KOPT-K1 (cell line): ENCODE data around the gene FAM3A.

Experiments used
- H3K27ac ChIP-seq: fragments of 200-600 bp; sonication (generic); 2 replicates; pipeline ENCODE4 v1.5.1; 2016; ENCODE audit warnings: antibody characterized with exemption, mild to moderate bottlenecking, low read depth, low read length; ENCODE audit not compliant: poor library complexity, severe bottlenecking
- H3K36me3 ChIP-seq: fragments of 200-600 bp; sonication (generic); 2 replicates; pipeline ENCODE4 v1.5.1; 2017; ENCODE audit warnings: antibody characterized with exemption, mild to moderate bottlenecking, low read length, moderate library complexity; ENCODE audit not compliant: insufficient read depth
- H3K9me3 ChIP-seq: fragments of 200-600 bp; sonication (generic); 2 replicates; pipeline ENCODE4 v1.5.1; 2017; ENCODE audit warnings: antibody characterized with exemption, low read length, mild to moderate bottlenecking; ENCODE audit not compliant: insufficient read depth, poor library complexity, severe bottlenecking

Gene FAM3A

DNA sequence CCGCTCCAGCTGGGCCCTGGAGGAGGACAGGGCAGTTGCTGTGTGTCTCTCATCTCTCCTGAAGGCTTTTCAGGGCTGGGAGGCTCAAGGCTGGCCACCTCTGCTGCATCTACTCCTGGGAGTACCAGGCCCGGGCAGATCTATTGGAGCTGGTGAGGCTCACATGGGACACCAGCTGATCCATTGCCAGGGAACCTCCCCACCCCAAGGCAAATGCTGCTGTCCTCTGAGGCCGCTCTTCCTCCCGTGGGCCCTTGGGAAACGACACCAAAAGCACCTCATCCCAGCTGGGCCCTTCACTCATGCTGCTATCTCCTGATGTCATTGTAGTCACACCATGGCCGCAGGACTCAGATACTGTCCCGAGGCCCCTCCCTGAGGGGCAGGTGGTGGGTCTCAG, 33.2 kb downstream of the FAM3A start:
- Histone ChIP-seq H3K27ac (no peak overlapping the region), H3K9me3 (no peaks in the 10 kb centered on the region), H3K36me3 (peaks cover 23% of the 10 kb centered on the region)

DNA sequence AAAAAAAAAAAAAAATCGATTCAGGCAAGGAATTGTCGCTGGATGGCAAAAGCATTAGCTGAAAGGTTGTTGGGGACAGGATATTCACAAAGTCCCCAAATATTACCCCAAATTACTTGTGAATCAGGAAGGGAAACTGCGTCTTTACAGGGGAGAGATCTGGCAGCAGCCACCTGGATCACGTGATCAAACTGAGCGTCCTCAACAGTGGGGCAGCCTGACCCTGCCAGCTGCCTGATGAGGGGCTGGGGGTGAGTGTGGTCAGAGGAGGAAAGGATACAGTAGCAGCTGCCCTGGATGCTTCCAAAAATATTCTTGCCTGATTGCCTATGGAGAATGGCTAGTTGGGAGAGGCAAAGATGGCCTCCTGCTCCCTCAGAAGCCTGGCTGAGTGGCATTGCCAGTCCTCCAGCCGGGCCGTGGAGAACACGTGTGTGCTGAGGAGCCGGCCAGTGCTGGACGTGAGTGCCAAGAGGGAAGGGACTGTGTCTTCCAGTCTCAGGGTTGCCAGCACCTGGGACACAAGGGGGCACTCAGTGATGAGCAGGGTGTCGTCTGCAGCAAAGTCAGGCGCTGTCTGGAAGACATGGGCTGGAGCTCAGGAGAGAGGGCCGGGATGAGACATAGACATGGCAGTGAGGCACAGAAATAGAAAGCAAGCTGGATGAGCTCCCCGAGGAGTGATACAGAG, 34.0 kb downstream of the FAM3A start:
- Histone ChIP-seq H3K9me3 (no peaks in the 10 kb centered on the region), H3K36me3 (peaks cover 23% of the 10 kb centered on the region), H3K27ac (no peak overlapping the region)

DNA sequence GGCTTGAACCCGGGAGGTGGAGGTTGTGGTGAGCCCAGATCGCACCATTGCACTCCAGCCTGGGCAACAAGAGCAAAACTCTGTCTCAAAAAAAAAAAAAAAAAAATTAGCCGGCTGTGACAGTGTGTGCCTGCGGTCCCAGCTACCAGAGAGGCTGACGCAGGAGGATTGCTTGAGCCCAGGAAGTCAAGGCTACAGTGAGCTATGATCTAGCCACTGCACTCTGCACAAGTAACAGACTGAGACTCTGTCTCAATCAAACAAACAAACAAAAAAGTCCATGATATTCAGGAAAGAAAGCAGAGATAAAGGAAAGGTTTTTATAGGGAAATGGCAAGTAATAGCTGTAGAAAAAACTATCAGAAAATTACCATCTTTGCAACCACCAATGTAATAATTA, 34.8 kb downstream of the FAM3A start:
- no peak overlapping the region for H3K27ac ChIP-seq
- H3K36me3 ChIP-seq: peaks cover 23% of the 10 kb centered on the region
- no peaks in the 10 kb centered on the region for H3K9me3 ChIP-seq

DNA sequence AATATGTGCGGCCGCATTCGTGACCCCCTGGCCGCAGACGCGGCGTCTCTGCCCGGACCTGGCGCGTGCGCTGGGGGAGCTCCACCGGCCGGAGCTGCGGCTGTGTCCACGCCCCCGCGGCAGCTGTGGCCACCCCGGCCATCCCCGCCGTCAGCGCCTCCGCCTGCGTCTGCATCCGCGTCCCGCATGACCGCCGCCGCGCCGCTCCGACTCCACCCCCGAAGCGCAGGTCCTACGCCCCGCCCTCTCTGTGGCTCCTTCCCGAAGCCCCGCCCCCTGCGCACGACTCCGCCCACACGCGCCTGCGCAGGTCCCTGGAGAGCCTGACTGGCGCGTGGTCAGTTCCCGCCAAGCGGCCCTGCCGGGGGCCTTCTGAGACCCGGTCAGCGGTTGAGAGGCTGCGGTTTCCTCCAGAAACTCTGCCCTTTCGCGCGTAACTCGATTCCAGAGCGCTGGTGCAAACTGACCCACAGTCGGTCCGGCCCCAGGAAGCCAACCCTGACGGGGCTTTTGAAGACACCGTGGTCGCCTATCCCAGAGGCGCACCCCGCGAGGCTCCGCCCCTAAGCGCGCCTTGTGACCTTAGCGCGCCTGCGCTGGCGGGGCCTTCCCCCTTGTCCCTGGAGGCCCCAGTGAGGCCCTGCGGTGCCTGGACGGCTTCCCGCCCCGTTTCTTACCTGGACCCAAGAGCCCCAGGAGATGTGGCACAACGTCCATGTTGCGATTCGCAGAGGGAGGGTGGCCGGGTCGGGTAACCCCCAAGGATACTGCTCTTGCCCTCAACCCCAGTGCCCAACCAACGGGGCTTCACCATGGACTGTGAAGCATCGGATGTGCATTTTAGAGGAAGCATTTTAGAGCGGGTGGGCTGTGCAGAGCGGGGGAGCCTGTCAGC, 37.1 kb downstream of the FAM3A start, which contains the start of gene LAGE3:
LAGE3 (minus strand) TSS at position 554 of the 895 bp plus-strand sequence; CDS start at position 188, 366 bp downstream.
- H3K27ac ChIP-seq: peak within 1 kb of the TSS; percentile 95
- no peaks in the 10 kb centered on the region for H3K9me3 ChIP-seq
- peaks cover 7% of the 10 kb centered on the region for H3K36me3 ChIP-seq

DNA sequence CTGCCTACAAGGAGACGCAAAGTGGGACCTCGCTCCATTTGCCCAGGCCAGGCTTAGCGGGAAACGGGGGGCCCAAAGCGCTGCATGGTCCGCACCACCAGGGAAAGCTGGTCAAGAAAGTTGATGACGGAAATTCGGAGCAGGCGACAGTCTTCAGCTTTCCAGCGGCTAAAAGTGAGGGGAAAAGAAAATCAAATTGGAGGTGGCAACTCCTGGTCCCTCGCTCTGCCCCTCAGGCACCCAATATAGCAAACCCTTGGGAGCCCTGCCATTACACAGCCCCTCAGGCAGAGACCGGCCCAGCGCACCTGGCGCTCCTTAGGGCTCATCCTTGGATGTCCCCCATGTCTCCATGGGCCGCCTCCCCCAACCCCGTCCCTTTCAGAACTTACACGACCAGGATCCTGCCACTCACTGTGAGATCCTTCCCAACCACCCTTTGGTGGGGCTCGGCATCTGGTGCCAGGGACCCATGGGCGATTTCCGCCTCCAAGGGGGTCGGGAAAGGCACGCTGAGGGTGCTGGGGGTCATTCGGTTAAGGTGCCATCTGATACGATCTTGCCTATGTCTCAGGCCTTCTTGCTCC, 38.0 kb downstream of the FAM3A start:
- Histone ChIP-seq H3K9me3 (no peaks in the 10 kb centered on the region), H3K36me3 (no peaks in the 10 kb centered on the region), H3K27ac (peak overlapping the region; percentile 95)

DNA sequence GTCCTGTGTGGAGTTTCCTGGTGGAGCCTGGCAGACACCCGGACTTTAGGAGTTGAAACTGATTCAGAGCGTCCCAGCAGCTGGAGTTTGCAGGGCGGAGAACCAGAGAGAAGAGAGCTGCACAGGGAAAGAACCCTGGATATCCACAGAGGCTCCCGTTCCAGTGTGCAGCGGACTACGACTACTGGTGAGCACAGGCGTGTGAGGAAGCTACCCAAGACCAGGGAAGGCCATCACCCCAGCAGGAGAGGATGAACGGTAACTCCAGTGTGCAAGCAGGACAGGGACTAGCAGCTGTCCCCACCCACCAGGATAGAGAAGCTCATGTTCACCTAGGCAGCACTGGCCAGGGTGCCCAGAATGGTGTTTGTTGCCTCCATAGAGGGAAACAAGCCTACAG, 39.2 kb downstream of the FAM3A start:
- H3K36me3 ChIP-seq: 0 out of 2 replicates have a peak, but pooled peaks cover 2% of the 10 kb centered on the region
- H3K27ac ChIP-seq: peak overlapping the region; percentile 95
- H3K9me3 ChIP-seq: no peaks in the 10 kb centered on the region

DNA sequence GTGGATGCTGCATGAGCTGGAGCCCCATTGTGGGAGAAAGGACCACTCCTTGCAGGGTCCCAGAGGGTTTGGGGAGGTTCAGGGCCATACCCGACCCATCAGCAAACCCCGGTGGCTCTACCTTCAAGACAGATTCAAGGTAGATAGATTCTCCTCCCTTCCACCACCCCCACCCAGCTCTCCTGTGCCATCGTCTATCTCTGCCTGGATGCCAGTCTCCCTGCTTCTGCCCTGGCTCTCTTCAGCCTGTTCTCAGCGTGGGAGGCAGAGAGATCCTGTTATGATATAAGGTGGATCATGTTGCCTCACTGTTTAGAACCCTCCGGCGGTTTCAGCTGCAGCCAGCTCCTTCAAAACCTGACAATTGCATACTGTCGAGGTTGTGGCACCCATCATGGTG, 42.3 kb downstream of the FAM3A start:
- Histone ChIP-seq H3K27ac (no peak overlapping the region), H3K9me3 (no peaks in the 10 kb centered on the region), H3K36me3 (peaks cover 32% of the 10 kb centered on the region; the same call in 1 of the 2 replicates)

DNA sequence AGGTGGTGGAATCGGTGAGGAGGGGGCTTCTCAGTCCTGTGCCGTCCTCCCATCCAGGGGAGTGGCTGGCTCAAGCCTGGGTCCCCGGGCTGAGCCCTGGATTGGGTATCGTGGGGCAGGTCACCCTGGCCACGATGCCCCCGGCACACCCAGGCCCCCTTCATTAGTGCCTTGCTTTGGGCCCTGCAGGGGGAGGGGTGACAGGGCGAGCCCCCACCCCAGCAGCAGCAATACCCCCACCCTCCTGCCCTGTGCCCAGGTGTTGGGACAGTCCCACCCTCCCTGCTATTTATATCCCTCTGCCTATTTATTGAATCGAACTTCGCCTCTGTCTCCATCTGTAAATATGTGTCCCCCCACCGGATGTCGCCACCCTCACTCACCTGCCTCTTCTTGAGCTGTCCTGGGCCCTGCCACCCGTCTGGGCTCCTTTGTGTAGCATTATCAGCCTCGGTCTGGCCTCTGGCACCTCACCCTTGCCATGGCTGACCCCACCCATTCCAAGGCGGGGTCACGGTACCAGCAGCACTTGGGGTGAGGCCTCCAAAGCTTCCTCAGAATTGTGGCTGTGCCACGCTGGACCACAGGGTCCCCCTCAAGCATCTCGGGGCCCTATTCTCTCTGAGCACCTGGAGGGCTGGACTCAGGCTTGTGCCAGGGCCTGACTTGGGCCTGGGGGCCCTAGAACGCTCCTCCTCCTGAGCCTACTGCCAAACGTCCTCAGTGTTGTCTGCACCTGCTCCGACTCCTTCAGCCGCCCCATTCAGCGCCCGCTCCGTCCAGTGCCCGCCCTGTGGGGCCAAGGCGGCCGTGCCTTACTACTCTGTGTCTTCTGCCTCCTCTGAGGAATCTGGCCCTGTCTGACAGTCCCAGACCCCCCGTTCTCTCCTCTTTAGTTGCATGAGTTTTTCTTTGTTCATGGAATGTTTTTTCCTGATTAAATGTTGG, 43.1 kb downstream of the FAM3A start:
- H3K36me3 ChIP-seq: peaks cover 39% of the 10 kb centered on the region; the same call in 1 of the 2 replicates
- H3K27ac ChIP-seq: no peak overlapping the region
- no peaks in the 10 kb centered on the region for H3K9me3 ChIP-seq

DNA sequence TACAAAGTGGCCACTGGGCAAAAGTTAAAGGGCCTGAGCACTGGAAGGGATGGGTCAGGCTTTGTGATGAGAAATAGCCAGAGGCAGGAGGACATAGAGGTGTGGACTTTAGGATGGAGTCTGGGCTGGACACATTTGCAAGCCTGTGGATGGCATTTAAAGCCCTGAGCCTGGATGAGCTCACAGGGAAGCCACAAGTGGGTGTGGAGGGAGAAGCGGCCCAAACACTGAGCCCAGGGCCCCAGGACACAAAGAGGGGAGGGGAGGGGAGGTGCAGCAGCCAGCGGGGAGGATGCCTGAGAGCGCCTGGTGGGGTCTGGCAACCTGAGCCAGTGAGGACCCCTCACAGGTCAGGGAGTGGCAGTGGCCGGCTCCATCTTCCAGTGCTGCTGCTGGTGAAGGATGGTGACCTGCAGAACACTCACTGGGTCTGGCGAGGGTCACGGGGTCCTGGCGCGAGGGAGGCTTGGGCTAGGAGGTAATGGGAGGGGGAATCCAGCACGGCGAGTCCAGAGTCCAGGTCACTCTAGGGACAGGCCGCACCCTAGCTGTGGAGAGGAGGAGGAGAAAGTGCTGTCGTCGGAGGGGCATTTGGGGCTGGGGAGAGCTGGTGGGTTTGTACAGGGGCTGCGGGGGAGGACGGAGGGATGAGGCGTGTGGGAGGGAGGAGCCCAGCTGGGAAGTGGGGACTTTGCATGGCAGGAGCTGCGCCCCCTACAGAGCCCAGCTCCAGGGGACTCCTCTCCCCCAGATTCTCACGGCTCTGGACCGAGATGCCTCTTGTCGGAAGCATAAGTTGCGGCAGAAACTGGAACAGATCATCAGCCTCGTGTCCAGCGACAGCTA, 44.0 kb downstream of the FAM3A start:
- peaks cover 45% of the 10 kb centered on the region; the same call in 1 of the 2 replicates for H3K36me3 ChIP-seq
- no peaks in the 10 kb centered on the region for H3K9me3 ChIP-seq

DNA sequence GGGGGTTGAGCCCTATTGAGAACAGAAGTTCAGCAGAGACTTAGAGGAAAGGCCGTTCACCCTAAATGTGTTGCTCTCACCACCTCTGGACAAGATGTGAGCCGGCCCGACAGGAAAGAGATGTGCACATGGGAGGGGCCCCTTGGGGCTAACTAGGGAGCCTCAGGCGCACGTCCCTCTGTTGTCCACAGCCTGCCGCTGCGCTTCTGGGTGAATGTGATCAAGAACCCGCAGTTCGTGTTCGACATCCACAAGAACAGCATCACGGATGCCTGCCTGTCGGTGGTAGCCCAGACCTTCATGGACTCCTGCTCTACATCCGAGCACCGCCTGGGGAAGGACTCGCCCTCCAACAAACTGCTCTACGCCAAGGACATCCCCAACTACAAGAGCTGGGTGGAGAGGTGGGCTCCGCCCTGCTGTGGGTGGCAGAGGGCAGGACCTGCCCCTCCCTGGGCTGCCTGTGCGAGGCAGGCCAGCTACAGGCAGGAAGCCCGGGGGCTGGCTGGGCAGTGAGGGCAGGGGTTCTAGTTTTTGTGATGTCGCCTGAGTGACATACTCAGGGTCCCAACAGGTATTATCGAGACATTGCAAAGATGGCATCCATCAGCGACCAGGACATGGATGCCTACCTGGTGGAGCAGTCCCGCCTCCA, 45.0 kb downstream of the FAM3A start:
- Histone ChIP-seq H3K9me3 (no peaks in the 10 kb centered on the region), H3K27ac (no peak overlapping the region), H3K36me3 (peaks cover 53% of the 10 kb centered on the region; the same call in 1 of the 2 replicates)

More for the DNA sequence above, 44.0 kb downstream of the FAM3A start:
- H3K27ac ChIP-seq: no peak overlapping the region

DNA sequence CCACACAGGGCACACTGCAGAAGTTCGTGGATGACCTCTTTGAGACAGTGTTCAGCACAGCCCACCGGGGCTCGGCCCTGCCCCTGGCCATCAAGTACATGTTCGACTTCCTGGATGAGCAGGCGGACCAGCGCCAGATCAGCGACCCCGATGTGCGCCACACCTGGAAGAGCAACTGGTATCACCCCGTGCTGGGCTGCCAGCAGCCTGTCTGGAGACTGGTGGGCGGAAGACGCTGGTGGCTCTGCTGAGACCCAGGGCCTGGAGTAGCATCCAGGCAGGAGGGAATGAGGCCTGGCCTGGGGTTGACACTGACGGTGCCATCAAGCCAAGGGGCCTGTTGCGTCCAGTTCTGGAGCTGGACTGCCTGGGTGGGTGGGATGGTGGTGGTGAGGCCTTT, 45.6 kb downstream of the FAM3A start:
- Histone ChIP-seq H3K36me3 (peaks cover 58% of the 10 kb centered on the region; the same call in 1 of the 2 replicates), H3K27ac (no peak overlapping the region), H3K9me3 (no peaks in the 10 kb centered on the region)

DNA sequence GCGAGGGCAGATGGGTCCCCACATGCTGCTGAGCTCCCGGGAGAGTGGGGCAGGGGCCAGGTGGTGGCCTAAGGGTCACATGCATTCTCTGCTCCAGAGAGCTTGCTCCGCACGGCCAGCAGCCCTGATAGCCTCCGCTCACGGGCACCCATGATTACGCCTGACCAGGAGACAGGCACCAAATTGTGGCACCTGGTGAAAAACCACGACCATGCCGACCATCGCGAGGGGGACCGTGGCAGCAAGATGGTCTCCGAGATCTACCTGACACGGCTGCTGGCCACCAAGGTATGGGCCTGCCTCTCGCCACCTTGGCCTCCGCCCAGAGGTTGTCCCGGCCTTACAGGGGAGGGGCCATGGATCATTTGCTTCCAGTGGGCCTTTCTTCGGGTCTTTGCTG, 46.2 kb downstream of the FAM3A start:
- H3K9me3 ChIP-seq: no peaks in the 10 kb centered on the region
- no peak overlapping the region for H3K27ac ChIP-seq
- peaks cover 63% of the 10 kb centered on the region; the same call in 1 of the 2 replicates for H3K36me3 ChIP-seq

DNA sequence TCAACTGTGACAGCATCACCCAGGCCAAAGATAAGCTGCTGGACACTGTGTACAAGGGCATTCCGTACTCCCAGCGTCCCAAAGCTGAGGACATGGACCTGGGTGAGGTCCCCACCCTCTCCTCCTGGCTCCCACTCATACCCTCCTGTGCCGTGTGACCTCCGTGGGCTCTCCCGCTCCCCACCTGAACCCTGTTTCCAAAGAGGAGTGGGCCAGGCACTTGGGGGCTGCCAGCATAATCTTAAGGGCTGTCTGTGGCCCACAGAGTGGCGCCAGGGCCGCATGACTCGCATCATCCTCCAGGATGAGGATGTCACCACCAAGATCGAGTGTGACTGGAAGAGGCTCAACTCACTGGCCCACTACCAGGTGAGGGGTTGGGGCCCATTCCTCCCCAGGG, 46.9 kb downstream of the FAM3A start:
- Histone ChIP-seq H3K27ac (no peak overlapping the region), H3K36me3 (peaks cover 71% of the 10 kb centered on the region; the same call in 1 of the 2 replicates), H3K9me3 (no peaks in the 10 kb centered on the region)
